Neural cell (in vitro differentiated cells): ENCODE measurements around the gene GTPBP3. TPM values are rescaled to one million over a fixed set of nuclear protein-coding genes. Genes with fewer than 3 reads are reported as not detected.

ENCODE experiments used
- H2AFZ ChIP-seq: fragments of 200-600, 300-800 bp; sonication (generic), shearing (Covaris generic); 2 replicates; pipeline ENCODE4 v1.6.0; 2014; ENCODE audit warnings: low read depth, mild to moderate bottlenecking, antibody characterized with exemption, low read length, moderate library complexity
- H3F3A ChIP-seq: fragments of 200-600 bp; shearing (Covaris generic); 2 replicates; pipeline ENCODE4 v1.6.1; 2016; ENCODE audit warnings: mild to moderate bottlenecking, moderate library complexity, mixed read lengths, antibody characterized with exemption, low read length; ENCODE audit not compliant: insufficient read depth, poor library complexity, severe bottlenecking
- H3K27ac ChIP-seq: fragments of 200-600, 300-800 bp; sonication (generic), shearing (Covaris generic); 2 replicates; pipeline ENCODE4 v1.5.1; 2014; ENCODE audit warnings: mild to moderate bottlenecking, low read length, moderate library complexity
- H3K27me3 ChIP-seq: fragments of 300-800, 200-600 bp; sonication (generic), shearing (Covaris generic); 2 replicates; pipeline ENCODE4 v1.6.0; 2014; ENCODE audit warnings: mild to moderate bottlenecking, low read depth, low read length, moderate library complexity; ENCODE audit not compliant: insufficient read depth
- H3K36me3 ChIP-seq: fragments of 300-800, 200-600 bp; sonication (generic), shearing (Covaris generic); 2 replicates; pipeline ENCODE4 v1.5.1; 2014; ENCODE audit warnings: mild to moderate bottlenecking, antibody characterized with exemption, low read length, moderate library complexity; ENCODE audit not compliant: insufficient read depth
- H3K4me2 ChIP-seq: fragments of 300-800, 200-600 bp; sonication (generic), shearing (Covaris generic); 2 replicates; pipeline ENCODE4 v1.6.0; 2014; ENCODE audit warnings: mild to moderate bottlenecking, low read length
- H3K4me3 ChIP-seq: fragments of 300-800, 200-600 bp; sonication (generic), shearing (Covaris generic); 2 replicates; pipeline ENCODE4 v1.5.1; 2014; ENCODE audit warnings: mild to moderate bottlenecking, low read length, moderate library complexity
- H3K79me2 ChIP-seq: fragments of 200-600 bp; shearing (Covaris generic); replicated peaks from 2 replicates; pipeline ENCODE4 v1.6.0; 2014; ENCODE audit warnings: mild to moderate bottlenecking, low read length, moderate library complexity; ENCODE audit not compliant: insufficient read depth
- H3K9ac ChIP-seq: fragments of 300-800, 200-600 bp; sonication (generic), shearing (Covaris generic); 2 replicates; pipeline ENCODE4 v1.6.1; 2016; ENCODE audit warnings: mild to moderate bottlenecking, low read length, mixed read lengths
- H3K9me2 ChIP-seq: fragments of 200-600 bp; shearing (Covaris generic); 2 replicates; pipeline ENCODE4 v1.6.1; 2016; ENCODE audit warnings: mild to moderate bottlenecking, low read length, mixed read lengths; ENCODE audit not compliant: insufficient read depth
- H3K9me3 ChIP-seq: fragments of 200-600, 300-800 bp; sonication (generic), shearing (Covaris generic); 2 replicates; pipeline ENCODE4 v1.6.1; 2016; ENCODE audit warnings: mild to moderate bottlenecking, mixed run types, low read length, moderate library complexity, mixed read lengths
- H4K20me1 ChIP-seq: fragments of 200-600 bp; shearing (Covaris generic); 2 replicates; pipeline ENCODE4 v1.6.1; 2016; ENCODE audit warnings: mild to moderate bottlenecking, mixed run types; ENCODE audit not compliant: insufficient read depth
- EP300 ChIP-seq: fragments of 450-650 bp; conservative IDR thresholded peaks from 2 replicates; pipeline ENCODE4 v1.6.1; 2014; ENCODE audit warnings: antibody characterized with exemption, mild to moderate bottlenecking, moderate library complexity; ENCODE audit not compliant: poor library complexity, severe bottlenecking
- EZH2 ChIP-seq: fragments of 200-600, 300-800 bp; shearing (Covaris generic), sonication (generic); IDR thresholded peaks from 2 replicates; pipeline ENCODE4 v1.6.1; 2014; ENCODE audit warnings: antibody characterized with exemption, low read length, borderline replicate concordance, mild to moderate bottlenecking; ENCODE audit not compliant: insufficient read depth, poor library complexity, severe bottlenecking
- MXI1 ChIP-seq: fragments of 450-650 bp; conservative IDR thresholded peaks from 2 replicates; pipeline ENCODE4 v1.6.1; 2014; ENCODE audit warnings: antibody characterized with exemption, mild to moderate bottlenecking; ENCODE audit not compliant: poor library complexity, severe bottlenecking
- POLR2AphosphoS5 ChIP-seq: IDR thresholded peaks from 2 replicates; pipeline ENCODE4 v1.6.1; 2012
- RAD21 ChIP-seq: fragments of 450-650 bp; conservative IDR thresholded peaks from 2 replicates; pipeline ENCODE4 v1.6.1; 2014; ENCODE audit warnings: antibody characterized with exemption, mild to moderate bottlenecking, moderate library complexity
- SMC3 ChIP-seq: fragments of 450-650 bp; conservative IDR thresholded peaks from 2 replicates; pipeline ENCODE4 v1.6.1; 2014; ENCODE audit warnings: antibody characterized with exemption, mild to moderate bottlenecking, moderate library complexity; ENCODE audit not compliant: poor library complexity
- TAF1 ChIP-seq: IDR thresholded peaks from 2 replicates; pipeline ENCODE4 v1.6.1; 2012; ENCODE audit warnings: low read depth
- polyA plus RNA-seq: library from polyadenylated mRNA; depleted of rRNA; stranded (reverse); fragments of >200 nt; gene quantifications from 2 replicates; pipeline ENCODE4 v1.2.3, GENCODE V29; 2014
- TF ChIP-seq, protein P1 (sequence below): IDR thresholded peaks from 2 replicates; pipeline ENCODE4 v1.6.1; 2012; ENCODE audit warnings: borderline replicate concordance
- TF ChIP-seq, protein P2 (sequence below): fragments of 450-650 bp; IDR thresholded peaks from 2 replicates; pipeline ENCODE4 v1.5.1; 2014; ENCODE audit warnings: antibody characterized with exemption, mild to moderate bottlenecking, moderate library complexity; ENCODE audit not compliant: poor library complexity, severe bottlenecking

Gene GTPBP3
- polyA plus RNA-seq, 1 donor from 2014 or later: 25.6 TPM

DNA sequence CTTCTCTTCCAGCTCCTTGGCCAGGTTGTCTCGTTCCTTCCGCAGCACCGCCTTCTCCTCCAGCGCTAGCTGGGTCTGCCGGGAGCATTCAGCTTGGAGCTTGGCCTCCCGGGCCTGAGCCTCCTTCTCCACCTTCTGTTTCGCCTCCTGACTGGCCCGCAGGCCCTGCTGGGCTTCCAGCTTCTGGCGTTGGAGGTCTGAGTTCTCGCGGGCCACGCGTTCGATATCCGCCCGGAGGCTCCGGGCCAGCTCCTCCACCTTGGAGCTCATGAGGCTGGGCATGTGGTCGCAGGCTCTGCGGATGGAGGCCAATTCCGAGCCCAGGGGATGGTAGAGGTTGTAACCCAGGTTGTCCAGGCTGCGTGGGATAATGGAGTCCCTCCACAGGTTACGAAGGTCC is 28.0 kb downstream of the GTPBP3 start:
- no peaks in the 10 kb centered on the region for H3K9me2 ChIP-seq
- TF ChIP-seq EZH2 (no peak), MXI1 (no peak)

DNA sequence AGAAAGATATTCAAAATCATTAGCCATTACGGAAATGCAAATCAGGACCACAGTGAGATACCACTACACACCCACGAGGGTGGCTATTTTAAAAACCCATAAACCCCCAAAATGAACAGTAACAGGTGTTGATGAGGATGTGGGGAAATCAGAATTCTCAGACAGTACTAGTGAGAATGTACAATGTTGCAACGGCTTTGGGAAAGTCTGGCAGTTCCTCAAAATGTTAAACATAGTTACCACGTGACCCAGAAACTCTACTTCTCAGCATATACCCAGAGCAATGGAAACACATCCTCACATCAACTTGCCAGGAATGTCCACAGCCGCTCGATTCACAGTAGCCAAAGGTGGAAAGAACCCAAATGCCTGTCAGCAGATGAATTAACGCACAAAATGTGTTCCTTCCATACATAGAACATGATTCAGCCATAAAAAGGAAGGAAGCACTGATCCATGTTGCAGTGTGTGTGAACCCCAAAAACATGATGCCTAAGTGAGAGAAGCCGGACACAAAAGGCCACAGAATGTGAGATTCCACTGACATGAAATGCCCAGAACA is 32.8 kb downstream of the GTPBP3 start:
- no peak overlapping the region for H3K4me3 ChIP-seq
- H2AFZ ChIP-seq: no peak overlapping the region

More for the DNA sequence above, 28.0 kb downstream of the GTPBP3 start:
- H3F3A ChIP-seq: no peaks in the 10 kb centered on the region
- no peak overlapping the region for H3K4me2 ChIP-seq
- no peaks in the 10 kb centered on the region for H3K9me3 ChIP-seq
- no peaks in the 10 kb centered on the region for H4K20me1 ChIP-seq
- no peak overlapping the region for H3K27ac ChIP-seq
- H2AFZ ChIP-seq: no peak overlapping the region
- no peak overlapping the region for H3K9ac ChIP-seq
- no peak overlapping the region for H3K4me3 ChIP-seq
- no peaks in the 10 kb centered on the region for H3K36me3 ChIP-seq
- no peaks in the 10 kb centered on the region for H3K27me3 ChIP-seq
- no peaks in the 10 kb centered on the region for H3K79me2 ChIP-seq

More for the DNA sequence above, 32.8 kb downstream of the GTPBP3 start:
- Histone ChIP-seq H3K27ac (no peak overlapping the region), H3K9me2 (no peaks in the 10 kb centered on the region), H3K9ac (no peak overlapping the region), H3K9me3 (no peaks in the 10 kb centered on the region), H4K20me1 (no peaks in the 10 kb centered on the region), H3F3A (no peaks in the 10 kb centered on the region), H3K36me3 (no peaks in the 10 kb centered on the region), H3K4me2 (no peak overlapping the region), H3K79me2 (no peaks in the 10 kb centered on the region), H3K27me3 (no peaks in the 10 kb centered on the region)
- TF ChIP-seq, protein P1, sequence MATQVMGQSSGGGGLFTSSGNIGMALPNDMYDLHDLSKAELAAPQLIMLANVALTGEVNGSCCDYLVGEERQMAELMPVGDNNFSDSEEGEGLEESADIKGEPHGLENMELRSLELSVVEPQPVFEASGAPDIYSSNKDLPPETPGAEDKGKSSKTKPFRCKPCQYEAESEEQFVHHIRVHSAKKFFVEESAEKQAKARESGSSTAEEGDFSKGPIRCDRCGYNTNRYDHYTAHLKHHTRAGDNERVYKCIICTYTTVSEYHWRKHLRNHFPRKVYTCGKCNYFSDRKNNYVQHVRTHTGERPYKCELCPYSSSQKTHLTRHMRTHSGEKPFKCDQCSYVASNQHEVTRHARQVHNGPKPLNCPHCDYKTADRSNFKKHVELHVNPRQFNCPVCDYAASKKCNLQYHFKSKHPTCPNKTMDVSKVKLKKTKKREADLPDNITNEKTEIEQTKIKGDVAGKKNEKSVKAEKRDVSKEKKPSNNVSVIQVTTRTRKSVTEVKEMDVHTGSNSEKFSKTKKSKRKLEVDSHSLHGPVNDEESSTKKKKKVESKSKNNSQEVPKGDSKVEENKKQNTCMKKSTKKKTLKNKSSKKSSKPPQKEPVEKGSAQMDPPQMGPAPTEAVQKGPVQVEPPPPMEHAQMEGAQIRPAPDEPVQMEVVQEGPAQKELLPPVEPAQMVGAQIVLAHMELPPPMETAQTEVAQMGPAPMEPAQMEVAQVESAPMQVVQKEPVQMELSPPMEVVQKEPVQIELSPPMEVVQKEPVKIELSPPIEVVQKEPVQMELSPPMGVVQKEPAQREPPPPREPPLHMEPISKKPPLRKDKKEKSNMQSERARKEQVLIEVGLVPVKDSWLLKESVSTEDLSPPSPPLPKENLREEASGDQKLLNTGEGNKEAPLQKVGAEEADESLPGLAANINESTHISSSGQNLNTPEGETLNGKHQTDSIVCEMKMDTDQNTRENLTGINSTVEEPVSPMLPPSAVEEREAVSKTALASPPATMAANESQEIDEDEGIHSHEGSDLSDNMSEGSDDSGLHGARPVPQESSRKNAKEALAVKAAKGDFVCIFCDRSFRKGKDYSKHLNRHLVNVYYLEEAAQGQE: no peak
- TF ChIP-seq RAD21 (no peak), EZH2 (no peak), POLR2AphosphoS5 (no peak), MXI1 (no peak), SMC3 (no peak), TAF1 (no peak), EP300 (no peak)
- TF ChIP-seq, protein P2, sequence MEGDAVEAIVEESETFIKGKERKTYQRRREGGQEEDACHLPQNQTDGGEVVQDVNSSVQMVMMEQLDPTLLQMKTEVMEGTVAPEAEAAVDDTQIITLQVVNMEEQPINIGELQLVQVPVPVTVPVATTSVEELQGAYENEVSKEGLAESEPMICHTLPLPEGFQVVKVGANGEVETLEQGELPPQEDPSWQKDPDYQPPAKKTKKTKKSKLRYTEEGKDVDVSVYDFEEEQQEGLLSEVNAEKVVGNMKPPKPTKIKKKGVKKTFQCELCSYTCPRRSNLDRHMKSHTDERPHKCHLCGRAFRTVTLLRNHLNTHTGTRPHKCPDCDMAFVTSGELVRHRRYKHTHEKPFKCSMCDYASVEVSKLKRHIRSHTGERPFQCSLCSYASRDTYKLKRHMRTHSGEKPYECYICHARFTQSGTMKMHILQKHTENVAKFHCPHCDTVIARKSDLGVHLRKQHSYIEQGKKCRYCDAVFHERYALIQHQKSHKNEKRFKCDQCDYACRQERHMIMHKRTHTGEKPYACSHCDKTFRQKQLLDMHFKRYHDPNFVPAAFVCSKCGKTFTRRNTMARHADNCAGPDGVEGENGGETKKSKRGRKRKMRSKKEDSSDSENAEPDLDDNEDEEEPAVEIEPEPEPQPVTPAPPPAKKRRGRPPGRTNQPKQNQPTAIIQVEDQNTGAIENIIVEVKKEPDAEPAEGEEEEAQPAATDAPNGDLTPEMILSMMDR: no peak
